Uterus (tissue), 4 donors: ENCODE data around the gene PAFAH1B2. TPM values are rescaled to one million over a fixed set of nuclear protein-coding genes. Genes with fewer than 3 reads are reported as not detected.

Source experiments
- DNase-seq, 2 donors: peaks; one replicate each; pipeline ENCODE4 v3.0.0-alpha.2; 2019 to 2020
- H3K27ac ChIP-seq, 2 donors: fragments of 200-600 bp; sonication (generic); 1 replicate in 1 of 2; 2 replicates in 1 of 2; pipeline ENCODE4 v1.5.1; 2016 to 2018
- H3K27me3 ChIP-seq, 2 donors: fragments of 200-600 bp; sonication (generic); one replicate each; pipeline ENCODE4 v1.5.1; 2018 to 2019; ENCODE audit warnings: control low read depth in 1 of 2
- H3K36me3 ChIP-seq, 2 donors: fragments of 200-600 bp; sonication (generic); one replicate each; pipeline ENCODE4 v1.5.1; 2019; ENCODE audit warnings: control low read depth in 1 of 2
- H3K4me1 ChIP-seq, 2 donors: fragments of 200-600 bp; sonication (generic); one replicate each; pipeline ENCODE4 v1.5.1; 2018 to 2019; ENCODE audit warnings: control low read depth in 1 of 2
- H3K4me3 ChIP-seq, 2 donors: fragments of 200-600 bp; sonication (generic); 1 replicate in 1 of 2; 2 replicates in 1 of 2; pipeline ENCODE4 v1.5.1; 2018 to 2019; ENCODE audit warnings: mild to moderate bottlenecking in 1 of 2
- H3K9me3 ChIP-seq, 2 donors: fragments of 200-600 bp; sonication (generic); one replicate each; pipeline ENCODE4 v1.5.1; 2019; ENCODE audit warnings: control low read depth in 1 of 2
- POLR2A ChIP-seq, 2 donors: fragments of 450-650 bp; IDR thresholded peaks; one replicate each; pipeline ENCODE4 v1.6.1; 2016; ENCODE audit warnings: antibody characterized with exemption in 2 of 2, mild to moderate bottlenecking in 1 of 2, moderate library complexity in 1 of 2
- intact Hi-C: fragments of 100-400 bp; cut with DNase I; formaldehyde crosslinking; loops from one replicate; pipeline ENCODE4 v1.15.1; 2023; ENCODE audit warnings: low total_unique reads
- total RNA-seq, 4 donors: library from RNA; depleted of rRNA in 3 of 4; stranded (reverse); fragments of >200 nt in 3 of 4; gene quantifications; one replicate each; pipeline versions ENCODE4 v1.1.0 to v1.2.4, GENCODE V29; 2014 to 2023
- TF ChIP-seq, protein P1 (sequence below), 4 experiments: fragments of 200-600 bp in 2 of 4; fragments of 450-650 bp in 2 of 4; sonication (generic) in 2 of 4; IDR thresholded peaks; one replicate each; pipeline ENCODE4 v1.5.1; 2016 to 2019; ENCODE audit warnings: antibody characterized with exemption in 4 of 4, mild to moderate bottlenecking in 2 of 4, moderate library complexity in 1 of 4
- donor health status: DM: yes; HTN: yes; CAD: no.

PAFAH1B2 gene
- total RNA-seq, 4 donors from 2014 or later, result 62.8 to 154 (median 128) TPM

DNA sequence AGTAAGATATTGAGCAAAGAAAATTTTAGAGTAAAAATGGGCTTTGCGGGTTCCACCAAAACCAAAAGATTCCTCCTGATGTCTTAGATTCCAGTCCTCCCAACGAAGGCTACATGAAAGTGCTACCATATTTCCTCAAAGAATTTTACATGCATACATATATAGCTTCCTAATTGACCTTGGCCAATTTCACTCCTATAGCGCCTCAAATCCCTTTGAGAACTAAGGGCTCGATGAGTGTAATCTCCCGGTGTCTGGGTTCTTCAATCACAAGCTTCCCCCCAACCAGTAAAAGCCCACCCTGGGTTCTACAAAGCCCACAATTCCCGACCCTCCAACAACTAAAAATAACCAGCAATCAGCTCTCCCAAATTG lies 47.1 kb upstream of the PAFAH1B2 start:
- no peaks in the 10 kb centered on the region for H3K36me3 ChIP-seq

DNA sequence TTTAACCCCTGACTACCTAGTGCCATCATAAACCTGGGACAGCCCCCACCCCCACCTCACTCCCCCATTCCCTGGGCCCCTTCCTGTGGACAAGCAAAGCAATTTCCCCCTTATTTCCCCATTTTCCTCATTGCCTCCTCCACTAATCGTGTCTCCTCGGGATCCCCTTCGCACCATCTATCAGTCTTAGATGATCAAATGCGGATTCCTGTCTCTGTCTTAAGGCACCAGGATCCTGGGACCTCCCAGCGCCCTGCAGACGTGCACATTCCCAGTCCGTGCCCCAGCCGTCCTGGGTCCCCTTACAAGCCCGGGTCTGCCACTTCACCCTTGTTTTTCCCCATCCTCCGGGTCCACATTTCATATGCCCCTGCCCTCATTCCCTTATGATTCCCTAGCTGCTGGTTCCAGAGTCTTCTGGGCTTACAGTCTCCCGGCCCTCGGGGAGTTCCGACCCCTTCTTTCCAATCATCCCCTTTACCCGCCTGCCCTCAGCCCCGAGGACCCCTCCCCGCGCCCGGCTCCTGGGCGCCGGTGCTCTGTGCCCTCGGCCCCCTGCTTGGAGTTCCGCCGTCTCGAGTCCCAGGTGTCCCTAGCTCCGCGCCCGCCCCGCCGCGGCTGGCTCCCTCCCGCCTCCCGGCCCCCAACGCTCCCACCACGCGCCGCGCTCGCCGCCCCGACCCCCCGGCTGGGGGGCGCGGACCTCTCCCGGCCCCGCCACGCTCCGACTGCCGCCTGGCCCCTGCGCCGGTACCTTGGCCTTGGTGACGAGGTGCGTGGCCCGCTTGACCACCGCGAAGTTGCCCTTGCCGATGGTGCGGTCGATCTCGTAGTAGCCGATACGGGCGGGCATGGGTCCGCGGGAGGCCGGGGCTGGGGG lies 46.5 kb upstream of the PAFAH1B2 start:
- peak overlapping the region; percentile 58 to 74 for H3K4me3 ChIP-seq
- no peaks in the 10 kb centered on the region for H3K4me1 ChIP-seq
- TF ChIP-seq, protein P1, sequence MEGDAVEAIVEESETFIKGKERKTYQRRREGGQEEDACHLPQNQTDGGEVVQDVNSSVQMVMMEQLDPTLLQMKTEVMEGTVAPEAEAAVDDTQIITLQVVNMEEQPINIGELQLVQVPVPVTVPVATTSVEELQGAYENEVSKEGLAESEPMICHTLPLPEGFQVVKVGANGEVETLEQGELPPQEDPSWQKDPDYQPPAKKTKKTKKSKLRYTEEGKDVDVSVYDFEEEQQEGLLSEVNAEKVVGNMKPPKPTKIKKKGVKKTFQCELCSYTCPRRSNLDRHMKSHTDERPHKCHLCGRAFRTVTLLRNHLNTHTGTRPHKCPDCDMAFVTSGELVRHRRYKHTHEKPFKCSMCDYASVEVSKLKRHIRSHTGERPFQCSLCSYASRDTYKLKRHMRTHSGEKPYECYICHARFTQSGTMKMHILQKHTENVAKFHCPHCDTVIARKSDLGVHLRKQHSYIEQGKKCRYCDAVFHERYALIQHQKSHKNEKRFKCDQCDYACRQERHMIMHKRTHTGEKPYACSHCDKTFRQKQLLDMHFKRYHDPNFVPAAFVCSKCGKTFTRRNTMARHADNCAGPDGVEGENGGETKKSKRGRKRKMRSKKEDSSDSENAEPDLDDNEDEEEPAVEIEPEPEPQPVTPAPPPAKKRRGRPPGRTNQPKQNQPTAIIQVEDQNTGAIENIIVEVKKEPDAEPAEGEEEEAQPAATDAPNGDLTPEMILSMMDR (IDR thresholded peaks at IDR 0.05), result no peak
- no peak for TF ChIP-seq POLR2A (IDR thresholded peaks at IDR 0.05)
- H3K27me3 ChIP-seq, result no peaks in the 10 kb centered on the region
- peak overlapping the region; percentile 97 to 99 for H3K27ac ChIP-seq
- DNase-seq, result peak in 1 of 2 donors; percentile 50
- intact Hi-C loops, result no loop called here
- H3K36me3 ChIP-seq, result no peaks in the 10 kb centered on the region
- no peaks in the 10 kb centered on the region for H3K9me3 ChIP-seq

More for the DNA sequence above, 47.1 kb upstream of the PAFAH1B2 start:
- intact Hi-C loops, result no loop called here
- Histone ChIP-seq H3K27me3 (no peaks in the 10 kb centered on the region), H3K4me3 (peak overlapping the region; percentile 58 to 74), H3K27ac (peak overlapping the region; percentile 97 to 99), H3K4me1 (no peaks in the 10 kb centered on the region), H3K9me3 (no peaks in the 10 kb centered on the region)
- TF ChIP-seq, protein P1 (IDR thresholded peaks at IDR 0.05), result no peak
- no peak for TF ChIP-seq POLR2A (IDR thresholded peaks at IDR 0.05)
- no peak for DNase-seq

DNA sequence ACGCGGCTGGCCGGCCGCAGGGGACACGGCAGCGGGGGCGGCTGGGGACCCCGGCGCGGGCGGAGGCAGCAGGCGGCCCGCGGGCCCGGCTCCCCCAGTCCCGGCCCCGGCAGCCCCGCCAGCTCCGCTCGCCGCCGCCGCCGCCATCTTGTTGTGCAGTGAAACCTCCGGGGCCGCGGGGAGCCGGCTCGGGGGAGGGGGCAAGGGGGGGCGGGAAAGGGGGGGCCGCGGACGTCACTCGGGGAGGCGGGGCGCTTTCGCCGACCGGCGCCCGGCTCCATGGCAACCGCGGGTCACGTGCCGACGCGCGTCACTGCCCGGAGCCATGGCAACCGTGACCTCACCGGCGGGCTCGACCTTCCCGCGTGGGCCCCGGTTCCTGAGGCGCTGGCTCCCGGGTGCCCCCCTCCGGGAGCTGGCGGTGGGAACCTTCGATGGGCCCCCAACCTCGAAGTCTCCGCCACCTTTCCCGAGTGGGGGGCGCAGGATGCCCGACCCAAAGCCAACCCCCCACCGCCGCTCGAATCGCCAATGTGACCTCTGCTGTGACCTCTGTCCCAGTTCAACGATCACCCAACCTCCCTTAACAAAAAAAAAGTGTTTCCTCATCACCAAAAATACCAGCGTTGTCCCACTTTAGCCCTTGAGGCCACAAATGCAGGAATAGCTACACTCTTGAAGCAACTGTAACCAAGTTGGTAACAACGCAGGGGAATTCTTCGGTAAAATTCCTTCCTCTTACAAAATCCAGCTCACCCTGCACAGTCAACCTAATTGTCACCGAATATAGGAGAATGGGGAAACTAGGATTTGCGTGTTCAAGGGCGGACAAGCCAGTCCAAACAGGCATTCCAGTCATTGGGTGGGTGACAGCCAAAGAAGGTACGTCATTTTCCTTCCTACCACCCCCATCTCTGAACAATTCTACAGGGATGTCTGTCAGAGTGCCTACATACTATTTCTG lies 45.5 kb upstream of the PAFAH1B2 start, which contains the start of gene SIK3:
TSS of gene SIK3 (minus strand) at position 160 of the 964 bp plus-strand sequence. CDS start at position 147, 13 bp downstream.
- intact Hi-C loops, result no loop called here
- Histone ChIP-seq H3K27me3 (no peaks in the 10 kb centered on the region), H3K36me3 (no peaks in the 10 kb centered on the region), H3K9me3 (no peaks in the 10 kb centered on the region), H3K4me1 (no peaks in the 10 kb centered on the region), H3K27ac (peak within 1 kb of the TSS; percentile 97 to 99), H3K4me3 (peak within 1 kb of the TSS; percentile 58 to 74)
- DNase-seq, result peak; percentile 92 to 95
- TF ChIP-seq POLR2A (IDR thresholded peaks at IDR 0.05), result peak; percentile 64 to 81
- TF ChIP-seq, protein P1 (IDR thresholded peaks at IDR 0.05), result peak; percentile 47 to 64 (median 55)

- peak overlapping the region; percentile 97 to 99 for H3K27ac ChIP-seq
- H3K4me3 ChIP-seq, result no peak overlapping the region
- H3K27me3 ChIP-seq, result no peaks in the 10 kb centered on the region
- no peaks in the 10 kb centered on the region for H3K4me1 ChIP-seq
- H3K9me3 ChIP-seq, result no peaks in the 10 kb centered on the region
- DNase-seq, result no peak
- no peak for TF ChIP-seq POLR2A (IDR thresholded peaks at IDR 0.05)
- TF ChIP-seq, protein P1 (IDR thresholded peaks at IDR 0.05), result no peak
- intact Hi-C loops, result loop anchor here (10.0 kb wide), 1 partner anchor 315 kb away; the partner anchor contains the start of gene ZPR1
- H3K36me3 ChIP-seq, result no peaks in the 10 kb centered on the region
Measured at GRCh38 chr11:117099696-117100095, 44.4 kb upstream of the PAFAH1B2 start.
